H1 (cell line): ENCODE measurements around the gene DPP4. TPM values are rescaled to one million over a fixed set of nuclear protein-coding genes. Genes with fewer than 3 reads are reported as not detected.

Experiments used
- CTCF ChIA-PET: fragments of 300-600 bp; sonication (Branson Sonifier 250); formaldehyde crosslinking; loops from one replicate; lab custom pipeline; 2021; ENCODE audit not compliant: partially characterized antibody; lab: Charles Lee
- POLR2A ChIA-PET: fragments of 300-600 bp; sonication (Branson Sonifier 250); formaldehyde crosslinking; loops from one replicate; lab custom pipeline; 2021; ENCODE audit warnings: inconsistent platforms; ENCODE audit not compliant: partially characterized antibody; lab: Charles Lee
- DNase-seq, 2 experiments: peaks; one replicate each; pipeline versions ENCODE4 v3.0.0 to v3.0.0-alpha.2; 2010 to 2022; ENCODE audit warnings: low spot score in 2 of 2, low read depth in 1 of 2, mixed read lengths in 1 of 2
- FAIRE-seq: peaks from 2 replicates; lab custom pipeline; 2011; peaks lifted over from hg19 to GRCh38; lab: Jason Lieb, UNC
- H2AFZ ChIP-seq: 2 replicates; pipeline ENCODE4 v1.8.1; 2012; ENCODE audit warnings: low read length, inconsistent platforms
- H2AK5ac ChIP-seq: 2 replicates; pipeline ENCODE4 v1.6.1; 2013; ENCODE audit warnings: low read depth, low read length
- H2BK120ac ChIP-seq: replicated peaks from 2 replicates; pipeline ENCODE3; 2013; ENCODE audit warnings: low read depth, low read length, inconsistent platforms
- H2BK12ac ChIP-seq: 2 replicates; pipeline ENCODE4 v1.6.1; 2013; ENCODE audit warnings: low read depth, low read length
- H2BK15ac ChIP-seq: 2 replicates; pipeline ENCODE4 v1.6.1; 2013; ENCODE audit warnings: low read length
- H2BK20ac ChIP-seq: 2 replicates; pipeline ENCODE4 v1.6.1; 2013; ENCODE audit warnings: low read length
- H2BK5ac ChIP-seq: 2 replicates; pipeline ENCODE4 v1.6.1; 2013; ENCODE audit warnings: low read depth, low read length
- H3K14ac ChIP-seq: 2 replicates; pipeline ENCODE4 v1.6.1; 2013; ENCODE audit warnings: inconsistent platforms; ENCODE audit not compliant: insufficient read length
- H3K18ac ChIP-seq: 2 replicates; pipeline ENCODE4 v1.6.1; 2013; ENCODE audit warnings: low read length; ENCODE audit errors: extremely low read depth
- H3K23ac ChIP-seq: 2 replicates; pipeline ENCODE4 v1.6.1; 2013; ENCODE audit warnings: inconsistent platforms; ENCODE audit not compliant: insufficient read length
- H3K23me2 ChIP-seq: 2 replicates; pipeline ENCODE4 v1.6.1; 2013; ENCODE audit warnings: low read depth, low read length
- H3K27ac ChIP-seq: 2 replicates; pipeline ENCODE4 v1.6.1; 2011; ENCODE audit warnings: low read depth, low read length, inconsistent platforms
- H3K27me3 ChIP-seq, 4 experiments: replicated peaks in 1 of 4; 1 replicate in 1 of 4; 2 replicates in 3 of 4; pipeline versions ENCODE4 v1.6.1 to v1.8.1; 2011 to 2013; ENCODE audit warnings: low read length in 3 of 4, mild to moderate bottlenecking in 3 of 4, inconsistent platforms in 2 of 4, mixed read lengths in 2 of 4, moderate library complexity in 1 of 4; ENCODE audit not compliant: control insufficient read depth in 3 of 4, insufficient read depth in 3 of 4; ENCODE audit errors: extremely low read depth in 1 of 4
- H3K36me3 ChIP-seq, 4 experiments: 2 replicates each; pipeline versions ENCODE4 v1.6.1 to v1.8.1; 2011 to 2013; ENCODE audit warnings: mild to moderate bottlenecking in 4 of 4, low read length in 3 of 4, moderate library complexity in 2 of 4, control low read depth in 1 of 4, inconsistent platforms in 1 of 4; ENCODE audit not compliant: insufficient read depth in 4 of 4, control insufficient read depth in 2 of 4
- H3K4ac ChIP-seq: replicated peaks from 2 replicates; pipeline ENCODE3; 2013; ENCODE audit warnings: low read length, low read depth, mixed read lengths, inconsistent platforms; ENCODE audit not compliant: insufficient read length
- H3K4me1 ChIP-seq, 4 experiments: replicated peaks in 1 of 4; 1 replicate in 1 of 4; 2 replicates in 3 of 4; pipeline versions ENCODE4 v1.6.1 to v1.8.1; 2011 to 2013; ENCODE audit warnings: low read length in 3 of 4, inconsistent platforms in 2 of 4, mixed read lengths in 1 of 4; ENCODE audit not compliant: insufficient read depth in 4 of 4, control insufficient read depth in 3 of 4
- H3K4me2 ChIP-seq, 2 experiments: 2 replicates each; pipeline versions ENCODE4 v1.6.1 to v1.8.1; 2011 to 2013; ENCODE audit warnings: low read depth in 2 of 2, low read length in 2 of 2, control low read depth in 1 of 2, inconsistent platforms in 1 of 2, mild to moderate bottlenecking in 1 of 2; ENCODE audit not compliant: insufficient read depth in 1 of 2
- H3K4me3 ChIP-seq, 4 experiments: fragments of 200-600, 300-600 bp in 1 of 4; sonication (generic), shearing (Covaris generic), sonication (Bioruptor Twin) in 1 of 4; 2 replicates each; pipeline versions ENCODE4 v1.5.1 to v1.8.1; 2011 to 2016; ENCODE audit warnings: low read length in 4 of 4, low read depth in 3 of 4, control low read depth in 2 of 4, inconsistent platforms in 2 of 4, mild to moderate bottlenecking in 2 of 4, mixed read lengths in 1 of 4, moderate library complexity in 1 of 4; ENCODE audit not compliant: insufficient read depth in 2 of 4; ENCODE audit errors: extremely low read depth in 1 of 4
- H3K56ac ChIP-seq: replicated peaks from 2 replicates; pipeline ENCODE3; 2013; ENCODE audit warnings: low read depth, mild to moderate bottlenecking, mixed read lengths, low read length, inconsistent platforms; ENCODE audit not compliant: insufficient read length
- H3K79me1 ChIP-seq: 2 replicates; pipeline ENCODE4 v1.6.1; 2013; ENCODE audit warnings: low read depth, low read length, control low read depth
- H3K79me2 ChIP-seq, 2 experiments: 2 replicates each; pipeline versions ENCODE4 v1.6.1 to v1.8.1; 2012 to 2013; ENCODE audit warnings: low read length in 2 of 2, mild to moderate bottlenecking in 2 of 2, inconsistent platforms in 1 of 2; ENCODE audit not compliant: insufficient read depth in 2 of 2, control insufficient read depth in 1 of 2
- H3K9ac ChIP-seq, 4 experiments: replicated peaks in 1 of 4; 1 replicate in 1 of 4; 2 replicates in 3 of 4; pipeline versions ENCODE4 v1.6.1 to v1.8.1; 2011 to 2013; ENCODE audit warnings: low read depth in 3 of 4, low read length in 3 of 4, control low read depth in 2 of 4, mild to moderate bottlenecking in 2 of 4, moderate library complexity in 2 of 4, inconsistent platforms in 1 of 4; ENCODE audit errors: extremely low read depth in 1 of 4
- H3K9me3 ChIP-seq, 2 experiments: 2 replicates each; pipeline versions ENCODE4 v1.6.1 to v1.8.1; 2012 to 2013; ENCODE audit warnings: mild to moderate bottlenecking in 2 of 2, moderate library complexity in 2 of 2, control low read depth in 1 of 2, inconsistent platforms in 1 of 2, low read depth in 1 of 2, low read length in 1 of 2, mixed read lengths in 1 of 2; ENCODE audit not compliant: insufficient read depth in 2 of 2
- H4K20me1 ChIP-seq, 2 experiments: replicated peaks in 1 of 2; 2 replicates each; pipeline versions ENCODE3 to v1.8.1; 2011 to 2013; ENCODE audit warnings: inconsistent platforms in 2 of 2, low read length in 2 of 2, mild to moderate bottlenecking in 1 of 2; ENCODE audit not compliant: insufficient read depth in 2 of 2, control insufficient read depth in 1 of 2
- H4K5ac ChIP-seq: 2 replicates; pipeline ENCODE4 v1.6.1; 2013; ENCODE audit warnings: low read length, low read depth, mixed read lengths, inconsistent platforms; ENCODE audit not compliant: insufficient read length
- H4K8ac ChIP-seq: 2 replicates; pipeline ENCODE4 v1.8.0; 2013; ENCODE audit warnings: mild to moderate bottlenecking, moderate library complexity, low read length, inconsistent platforms; ENCODE audit not compliant: insufficient read depth; ENCODE audit errors: extremely low read depth
- H4K91ac ChIP-seq: replicated peaks from 2 replicates; pipeline ENCODE3; 2013; ENCODE audit warnings: low read length, mixed read lengths, inconsistent platforms; ENCODE audit not compliant: insufficient read length
- CTBP2 ChIP-seq: IDR thresholded peaks from 2 replicates; pipeline ENCODE4 v1.7.0; 2011; ENCODE audit warnings: borderline replicate concordance, mild to moderate bottlenecking, moderate library complexity, mixed read lengths, low read length; ENCODE audit not compliant: insufficient read depth, insufficient read length
- EP300 ChIP-seq, 2 experiments: IDR thresholded peaks; 1 replicate in 1 of 2; 2 replicates in 1 of 2; pipeline ENCODE4 v1.6.1; 2011 to 2012; ENCODE audit warnings: low read depth in 2 of 2, low read length in 2 of 2, mild to moderate bottlenecking in 2 of 2, borderline replicate concordance in 1 of 2, inconsistent platforms in 1 of 2, moderate library complexity in 1 of 2
- GTF2F1 ChIP-seq: IDR thresholded peaks from 2 replicates; pipeline ENCODE4 v1.6.1; 2012; ENCODE audit warnings: low read depth, low read length, improper control_type of control experiment, borderline replicate concordance
- JUN ChIP-seq: IDR thresholded peaks from 2 replicates; pipeline ENCODE4 v1.6.1; 2011; ENCODE audit warnings: low read depth, mild to moderate bottlenecking, improper control_type of control experiment, low read length
- KDM5A ChIP-seq: fragments of 200-600 bp; IDR thresholded peaks from 2 replicates; pipeline ENCODE4 v1.7.1; 2012; ENCODE audit warnings: mild to moderate bottlenecking, low read length, inconsistent platforms, mixed read lengths
- NANOG ChIP-seq: IDR thresholded peaks from 2 replicates; pipeline ENCODE4 v1.6.1; 2011; ENCODE audit warnings: low read length, low read depth, mild to moderate bottlenecking, inconsistent platforms; ENCODE audit not compliant: insufficient read depth, poor library complexity, severe bottlenecking
- PHF8 ChIP-seq: fragments of 200-600 bp; sonication (generic); conservative IDR thresholded peaks from 2 replicates; pipeline ENCODE4 v1.7.1; 2012; ENCODE audit warnings: low read depth, mild to moderate bottlenecking, inconsistent platforms, low read length, moderate library complexity
- POLR2AphosphoS5 ChIP-seq: IDR thresholded peaks from 2 replicates; pipeline ENCODE4 v1.6.1; 2011; ENCODE audit warnings: low read depth, low read length
- RFX5 ChIP-seq: IDR thresholded peaks from 2 replicates; pipeline ENCODE4 v1.6.1; 2011; ENCODE audit warnings: low read depth, low read length, improper control_type of control experiment, borderline replicate concordance
- SIN3A ChIP-seq, 2 experiments: IDR thresholded peaks in 1 of 2; conservative IDR thresholded peaks in 1 of 2; 2 replicates each; pipeline ENCODE4 v1.6.1; 2011 to 2012; ENCODE audit warnings: low read length in 2 of 2, improper control_type of control experiment in 1 of 2, low read depth in 1 of 2, mild to moderate bottlenecking in 1 of 2
- SP2 ChIP-seq: IDR thresholded peaks from 2 replicates; pipeline ENCODE4 v1.6.1; 2012; ENCODE audit warnings: mild to moderate bottlenecking, low read length, inconsistent platforms
- WGBS, 2 experiments: shearing (Covaris generic) in 1 of 2; methylation state at CpG; one replicate each; pipeline versions ENCODE4 v1.1.6 to v1.1.7; 2013 to 2015; ENCODE audit warnings: low lambda C conversion rate in 2 of 2, mixed read lengths in 2 of 2, inconsistent platforms in 1 of 2, low coverage in 1 of 2, missing lambda C conversion rate in 1 of 2; ENCODE audit not compliant: insufficient replicate concordance in 2 of 2, insufficient coverage in 1 of 2, insufficient read length in 1 of 2; ENCODE audit errors: extremely low coverage in 1 of 2, missing lambda C conversion rate in 1 of 2; 5-methylcytosine and 5-hydroxymethylcytosine counted together
- polyA plus RNA-seq, 7 experiments: library from polyadenylated mRNA; depleted of rRNA in 3 of 7; stranded (reverse) in 5 of 7; unstranded in 2 of 7; fragments of >200 nt in 5 of 7; fragments of 200-250 nt in 2 of 7; gene quantifications; 1 replicate in 5 of 7; 2 replicates in 1 of 7; 4 replicates in 1 of 7; pipeline versions ENCODE4 v1.2.1 to v1.2.3, GENCODE V29; 2011 to 2013; ENCODE audit warnings: missing spikeins in 2 of 7, mixed read lengths in 2 of 7
- total RNA-seq: library from RNA; stranded (reverse); fragmentation: NEBNext Ultra II Directional; extraction: Animal tissue kit (Norgen Biotek cat#: 25700); gene quantifications from 2 replicates; pipeline ENCODE4 v1.2.1, GENCODE V29; 2021
- TF ChIP-seq, protein P1 (sequence below): IDR thresholded peaks from 2 replicates; pipeline ENCODE4 v1.6.1; 2012; ENCODE audit warnings: low read length, inconsistent platforms

Gene DPP4
- total and polyA plus RNA-seq, 2 of the 8 experiments (the other 6 are each of a cell fraction or from before 2014, with no cell fraction given), result 1.3 to 3.1 TPM

DNA sequence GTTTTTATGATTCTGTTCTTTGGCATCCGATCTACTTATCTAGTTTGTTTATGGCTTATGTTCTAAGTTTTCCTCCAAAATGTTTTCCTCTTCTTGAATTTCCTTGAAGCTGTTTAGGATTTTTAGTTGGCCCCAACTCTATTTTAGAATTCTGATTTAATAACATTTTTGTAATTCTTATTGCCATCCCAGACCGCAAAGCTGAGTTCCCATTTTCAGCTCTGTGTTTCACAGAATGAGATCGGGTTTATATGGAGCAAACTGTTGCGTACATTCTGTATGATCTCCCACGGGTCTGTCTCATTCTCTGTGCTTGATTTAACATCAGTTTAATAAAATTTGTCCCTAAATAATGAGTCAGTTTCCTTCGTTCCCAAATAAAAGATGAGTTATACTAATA, 59.3 kb downstream of the DPP4 start:
- Histone ChIP-seq H3K18ac (no peak overlapping the region), H3K27me3 (no peaks in the 10 kb centered on the region), H2BK120ac (no peak overlapping the region), H3K79me1 (no peaks in the 10 kb centered on the region), H3K4me3 (no peak overlapping the region), H3K4ac (no peak overlapping the region), H2AFZ (no peak overlapping the region), H4K5ac (no peak overlapping the region), H3K9me3 (no peaks in the 10 kb centered on the region), H3K23me2 (no peaks in the 10 kb centered on the region), H2BK12ac (no peak overlapping the region), H4K8ac (no peak overlapping the region), H3K36me3 (no peaks in the 10 kb centered on the region), H3K79me2 (no peaks in the 10 kb centered on the region), H3K27ac (no peak overlapping the region), H3K56ac (no peak overlapping the region), H2BK5ac (no peak overlapping the region), H2BK15ac (no peak overlapping the region), H3K4me1 (peaks cover 0 to 3% (median 0%) of the 10 kb centered on the region in 4 experiments; a peak in 1 of 7 replicates), H4K91ac (no peak overlapping the region), H2AK5ac (no peak overlapping the region), H3K9ac (no peak overlapping the region), H4K20me1 (no peaks in the 10 kb centered on the region), H3K4me2 (no peak overlapping the region), H3K14ac (no peak overlapping the region), H3K23ac (no peak overlapping the region), H2BK20ac (no peak overlapping the region)
- POLR2A ChIA-PET, result no interaction called here
- CTCF ChIA-PET, result interaction anchor here (1.7 kb wide), 1 partner anchor 9 kb away, joined by 7 read pairs; no protein-coding TSS in a partner anchor
- 88% methylated on average over 6 of the region's 6 CpGs; no CpG with 5 or more reads in 1 of the 2 experiments for WGBS, 2 experiments
- FAIRE-seq (no peak), DNase-seq (no peak)
- TF ChIP-seq POLR2AphosphoS5 (no peak), KDM5A (no peak), PHF8 (no peak), NANOG (no peak), GTF2F1 (no peak), EP300 (IDR thresholded peaks at IDR 0.05; ENCODE audit: borderline replicate concordance in 1 of 2, low read depth in 2 of 2, low read length in 2 of 2) (no peak), JUN (no peak), SP2 (no peak), SIN3A (conservative IDR thresholded peaks at IDR 0.05 in 1 of 2, IDR thresholded peaks at IDR 0.05 in 1 of 2; ENCODE audit: low read depth in 1 of 2, low read length in 2 of 2) (no peak), RFX5 (no peak), CTBP2 (no peak)
- TF ChIP-seq, protein P1, sequence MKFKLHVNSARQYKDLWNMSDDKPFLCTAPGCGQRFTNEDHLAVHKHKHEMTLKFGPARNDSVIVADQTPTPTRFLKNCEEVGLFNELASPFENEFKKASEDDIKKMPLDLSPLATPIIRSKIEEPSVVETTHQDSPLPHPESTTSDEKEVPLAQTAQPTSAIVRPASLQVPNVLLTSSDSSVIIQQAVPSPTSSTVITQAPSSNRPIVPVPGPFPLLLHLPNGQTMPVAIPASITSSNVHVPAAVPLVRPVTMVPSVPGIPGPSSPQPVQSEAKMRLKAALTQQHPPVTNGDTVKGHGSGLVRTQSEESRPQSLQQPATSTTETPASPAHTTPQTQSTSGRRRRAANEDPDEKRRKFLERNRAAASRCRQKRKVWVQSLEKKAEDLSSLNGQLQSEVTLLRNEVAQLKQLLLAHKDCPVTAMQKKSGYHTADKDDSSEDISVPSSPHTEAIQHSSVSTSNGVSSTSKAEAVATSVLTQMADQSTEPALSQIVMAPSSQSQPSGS, result no peak
